ENCODE results near the gene HSBP1.

HSBP1 gene

GRCh38 chr16:83840060-83840617 lies 32.4 kb downstream of the HSBP1 start:
- no peak for DNase-seq

- no peak for DNase-seq
Measured at GRCh38 chr16:83842291-83842690, 34.5 kb downstream of the HSBP1 start.

GRCh38 chr16:83842756-83843507 lies 35.2 kb downstream of the HSBP1 start:
- no peak for DNase-seq

- no peak for DNase-seq
Measured at GRCh38 chr16:83843657-83844056, 35.9 kb downstream of the HSBP1 start.

- DNase-seq = no peak
Measured at GRCh38 chr16:83845263-83845662, 37.5 kb downstream of the HSBP1 start.

GRCh38 chr16:83847371-83848225 lies 39.8 kb downstream of the HSBP1 start:
- no peak for DNase-seq

- DNase-seq = no peak
Measured at GRCh38 chr16:83849421-83849820, 41.6 kb downstream of the HSBP1 start.

- no peak for DNase-seq
Measured at GRCh38 chr16:83850947-83851346, 43.2 kb downstream of the HSBP1 start.

- DNase-seq = no peak
Measured at GRCh38 chr16:83851473-83851872, 43.7 kb downstream of the HSBP1 start.

- DNase-seq = no peak
Measured at GRCh38 chr16:83852774-83853173, 45.0 kb downstream of the HSBP1 start.

- DNase-seq = no peak
Measured at GRCh38 chr16:83853834-83854233, 46.1 kb downstream of the HSBP1 start.

- no peak for DNase-seq
Measured at GRCh38 chr16:83854420-83854819, 46.6 kb downstream of the HSBP1 start.

GRCh38 chr16:83856792-83857191 lies 49.0 kb downstream of the HSBP1 start:
- no peak for DNase-seq

- DNase-seq = no peak
Measured at GRCh38 chr16:83859265-83859664, 51.5 kb downstream of the HSBP1 start.

- no peak for DNase-seq
Measured at GRCh38 chr16:83862661-83863060, 54.9 kb downstream of the HSBP1 start.

GRCh38 chr16:83863682-83864081 lies 55.9 kb downstream of the HSBP1 start:
- no peak for DNase-seq

Data from activated CD4-positive, alpha-beta T cell treated with anti-CD3 and anti-CD28 coated beads, Interleukin-2, amount 50 U/mL, for 16 hours (primary cell).